K562 (cell line): ENCODE data around the gene AIM2. TPM values are rescaled to one million over a fixed set of nuclear protein-coding genes. Genes with fewer than 3 reads are reported as not detected.
"Not testable (repeated sequence)": the region's sequence is repeated elsewhere in the genome, so short reads cannot be mapped to it uniquely, and the experiment has no call there.

Source experiments
- ATAC-seq: fragments of 200-7000 bp; cut with Tn5 transposase; 3 replicates; pipeline ENCODE4 v1.9.1; 2020; ENCODE audit warnings: moderate library complexity
- BruUV-seq: library from RNA; stranded (reverse); fragments of 400-500 nt; replicated peaks from 2 replicates; lab custom pipeline; 2021; lab: Mats Ljungman, UMichigan
- CTCF ChIA-PET: fragments of 300-600 bp; formaldehyde crosslinking; extraction: SDS; loops from one replicate; lab custom pipeline; 2021; ENCODE audit warnings: low intra/inter-chr PET ratio; lab: Yijun Ruan, JAX
- POLR2A ChIA-PET: fragments of 300-600, 350-650 bp; sonication (Branson Sonifier 250); formaldehyde crosslinking; extraction: SDS; loops from one replicate; lab custom pipeline; 2021; ENCODE audit warnings: antibody characterized with exemption, inconsistent platforms; lab: Yijun Ruan, JAX
- DNase-seq, 4 experiments: peaks; one replicate each; pipeline versions ENCODE4 v3.0.0 to v3.0.0-alpha.2; 2011 to 2018; ENCODE audit warnings: low spot score in 3 of 4, mixed read lengths in 3 of 4; ENCODE audit errors: extremely low read depth in 1 of 4
- FAIRE-seq: peaks from 2 replicates; lab custom pipeline; 2011; peaks lifted over from hg19 to GRCh38; lab: Jason Lieb, UNC
- H2AFZ ChIP-seq: 2 replicates; pipeline ENCODE4 v1.6.0; 2011; ENCODE audit warnings: low read depth, low read length, control low read depth, inconsistent platforms
- H3K27ac ChIP-seq: fragments of 200-600 bp; 3 replicates; pipeline ENCODE4 v1.8.0; 2011; ENCODE audit warnings: low read depth, mild to moderate bottlenecking, control low read depth, inconsistent platforms, low read length, moderate library complexity, mixed read lengths; ENCODE audit errors: extremely low read depth
- H3K27me3 ChIP-seq, 2 experiments: fragments of 300-600 bp in 1 of 2; 2 replicates in 1 of 2; 3 replicates in 1 of 2; pipeline versions ENCODE4 v1.6.0 to v1.8.0; 2011; ENCODE audit warnings: inconsistent platforms in 2 of 2, low read length in 2 of 2, mild to moderate bottlenecking in 1 of 2, mixed read lengths in 1 of 2, moderate library complexity in 1 of 2; ENCODE audit not compliant: control insufficient read depth in 2 of 2, insufficient read depth in 2 of 2
- H3K36me3 ChIP-seq: fragments of 300-600 bp; 3 replicates; pipeline ENCODE4 v1.8.0; 2011; ENCODE audit warnings: mild to moderate bottlenecking, low read length, inconsistent platforms; ENCODE audit not compliant: control insufficient read depth, insufficient read depth
- H3K4me1 ChIP-seq, 2 experiments: fragments of 200-600 bp in 1 of 2; replicated peaks in 1 of 2; 2 replicates in 1 of 2; 3 replicates in 1 of 2; pipeline versions ENCODE4 v1.5.1 to v1.8.0; 2011; ENCODE audit warnings: inconsistent platforms in 2 of 2, low read length in 2 of 2, mild to moderate bottlenecking in 1 of 2, mixed read lengths in 1 of 2, moderate library complexity in 1 of 2; ENCODE audit not compliant: control insufficient read depth in 2 of 2, insufficient read depth in 2 of 2
- H3K4me2 ChIP-seq: 2 replicates; pipeline ENCODE4 v1.6.1; 2011; ENCODE audit warnings: low read length, control low read depth, inconsistent platforms, mixed read lengths; ENCODE audit not compliant: insufficient read depth
- H3K4me3 ChIP-seq: fragments of 200-600 bp; sonication (generic), shearing (Covaris generic); 2 replicates; pipeline ENCODE4 v1.5.1; 2016; ENCODE audit warnings: control low read depth, inconsistent platforms
- H3K79me2 ChIP-seq: fragments of 200-600 bp; 3 replicates; pipeline ENCODE4 v1.8.0; 2011; ENCODE audit warnings: low read length, inconsistent platforms; ENCODE audit not compliant: control insufficient read depth, insufficient read depth
- H3K9ac ChIP-seq, 2 experiments: 2 replicates each; pipeline versions ENCODE4 v1.6.0 to v1.6.1; 2011; ENCODE audit warnings: low read depth in 2 of 2, low read length in 2 of 2, control low read depth in 1 of 2, inconsistent platforms in 1 of 2, mild to moderate bottlenecking in 1 of 2, mixed read lengths in 1 of 2; ENCODE audit not compliant: insufficient read depth in 1 of 2
- H3K9me1 ChIP-seq: one replicate; pipeline ENCODE4 v1.6.0; 2011; ENCODE audit warnings: inconsistent platforms, mild to moderate bottlenecking, low read length, moderate library complexity; ENCODE audit not compliant: control insufficient read depth, insufficient read depth
- H3K9me3 ChIP-seq: replicated peaks from 2 replicates; pipeline ENCODE4 v1.5.1; 2011; ENCODE audit warnings: low read depth, low read length, inconsistent platforms; ENCODE audit not compliant: control insufficient read depth, insufficient read depth
- H4K20me1 ChIP-seq: replicated peaks from 2 replicates; pipeline ENCODE4 v1.6.1; 2011; ENCODE audit warnings: low read length, inconsistent platforms, mixed read lengths; ENCODE audit not compliant: control insufficient read depth, insufficient read depth
- ETV5 ChIP-seq: sonication (generic); formaldehyde crosslinking; IDR thresholded peaks from 2 replicates; pipeline ENCODE4 v1.4.0; 2020; ENCODE audit warnings: low read depth, mild to moderate bottlenecking, missing genetic modification reagents
- FOXJ2 ChIP-seq: fragments of 200-800 bp; sonication (Bioruptor generic); IDR thresholded peaks from 2 replicates; pipeline ENCODE4 v1.6.1; 2016; ENCODE audit warnings: missing genetic modification characterization, missing compliant biosample characterization
- KDM4B ChIP-seq, 2 experiments: fragments of 450-650 bp in 1 of 2; sonication (generic) in 1 of 2; IDR thresholded peaks; 2 replicates each; pipeline ENCODE4 v1.6.1; 2016 to 2017; ENCODE audit warnings: borderline replicate concordance in 2 of 2, antibody characterized with exemption in 1 of 2, low read depth in 1 of 2, mild to moderate bottlenecking in 1 of 2
- KHSRP ChIP-seq: fragments of 450-650 bp; IDR thresholded peaks from 2 replicates; pipeline ENCODE4 v1.6.1; 2017
- KLF13 ChIP-seq: fragments of 450-650 bp; IDR thresholded peaks from 2 replicates; pipeline ENCODE4 v1.6.1; 2016; ENCODE audit warnings: missing genetic modification characterization, low read depth, mild to moderate bottlenecking, missing compliant biosample characterization, moderate library complexity, borderline replicate concordance
- PHB ChIP-seq: fragments of 250-450 bp; sonication (Bioruptor Pico); IDR thresholded peaks from 2 replicates; pipeline ENCODE4 v1.5.0; 2021
- RBM39 ChIP-seq: fragments of 200-400 bp; formaldehyde crosslinking; optimal IDR thresholded peaks from 2 replicates; pipeline ENCODE3; 2018; ENCODE audit warnings: low read depth, low read length
- WGBS: fragments of 100-300 bp; shearing (Covaris generic); methylation state at CpG from one replicate; pipeline ENCODE4 v1.1.6; 2016; ENCODE audit warnings: low coverage, mixed read lengths; ENCODE audit not compliant: insufficient coverage; ENCODE audit errors: missing lambda C conversion rate; 5-methylcytosine and 5-hydroxymethylcytosine counted together
- in situ Hi-C: fragments of 300-500 bp; cut with MboI; formaldehyde crosslinking; loops from 4 replicates; pipeline ENCODE4 v1.15.0; 2018; ENCODE audit warnings: inconsistent platforms, mixed read lengths
- intact Hi-C: fragments of 100-400 bp; cut with micrococcal nuclease; formaldehyde crosslinking; loops from 2 replicates; pipeline ENCODE4 v1.14.2; 2022
- polyA plus RNA-seq, 8 experiments: library from polyadenylated mRNA; depleted of rRNA in 4 of 8; stranded (reverse) in 5 of 8; unstranded in 3 of 8; fragments of >200 nt; fragmentation: Nextera tagmentation in 2 of 8; fragmentation: Illumina TruSeq in 1 of 8; extraction: Ambion mirVana in 2 of 8; extraction: Trizol in 1 of 8; gene quantifications; 2 replicates each; pipeline versions ENCODE4 v1.2.1 to v1.2.3, GENCODE V29; 2011 to 2014; ENCODE audit warnings: inconsistent platforms in 1 of 8, missing spikeins in 1 of 8
- total RNA-seq, 7 experiments: library from RNA; depleted of rRNA in 6 of 7; stranded (reverse); fragments of >200 nt in 6 of 7; fragmentation: Illumina TruSeq in 2 of 7; extraction: Trizol in 2 of 7; gene quantifications; 2 replicates each; pipeline versions ENCODE4 v1.2.1 to v1.2.3, GENCODE V29; 2011 to 2021; ENCODE audit warnings: low replicate concordance in 1 of 7

Gene AIM2
- total and polyA plus RNA-seq, 9 of the 15 experiments (the other 6 are each of a cell fraction or from before 2014, with no cell fraction given), result 0.10 to 0.95 (median 0.22) TPM

DNA sequence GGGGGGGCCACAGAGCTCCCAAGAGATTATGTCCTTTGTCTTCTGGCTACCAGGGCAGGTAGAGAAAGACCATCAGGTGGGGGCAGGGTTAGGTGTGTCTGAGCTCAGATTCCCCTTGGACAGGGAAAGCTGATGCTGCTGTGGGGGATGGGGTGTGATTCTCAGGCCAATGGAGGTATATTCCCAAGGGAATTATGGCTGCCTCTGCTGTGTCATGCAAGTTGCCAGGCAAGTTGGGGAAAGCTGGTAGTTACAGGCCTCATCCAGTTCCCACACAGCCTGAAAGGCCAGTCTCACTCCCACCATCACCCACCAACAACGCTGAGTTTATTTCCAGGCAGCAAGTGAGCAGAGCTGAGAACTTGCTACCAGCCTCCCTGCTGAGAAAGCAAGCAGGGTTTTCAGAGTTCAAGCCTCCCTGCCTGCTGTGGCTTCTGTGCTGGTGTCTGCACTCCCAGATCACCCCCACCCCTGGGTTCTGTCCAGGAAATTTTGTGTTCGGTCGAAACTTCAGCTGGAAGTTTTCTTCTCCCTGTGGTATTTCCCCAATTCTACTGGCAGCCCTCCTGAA lies 45.6 kb downstream of the AIM2 start (continued):
- TF ChIP-seq KLF13, result no peak

DNA sequence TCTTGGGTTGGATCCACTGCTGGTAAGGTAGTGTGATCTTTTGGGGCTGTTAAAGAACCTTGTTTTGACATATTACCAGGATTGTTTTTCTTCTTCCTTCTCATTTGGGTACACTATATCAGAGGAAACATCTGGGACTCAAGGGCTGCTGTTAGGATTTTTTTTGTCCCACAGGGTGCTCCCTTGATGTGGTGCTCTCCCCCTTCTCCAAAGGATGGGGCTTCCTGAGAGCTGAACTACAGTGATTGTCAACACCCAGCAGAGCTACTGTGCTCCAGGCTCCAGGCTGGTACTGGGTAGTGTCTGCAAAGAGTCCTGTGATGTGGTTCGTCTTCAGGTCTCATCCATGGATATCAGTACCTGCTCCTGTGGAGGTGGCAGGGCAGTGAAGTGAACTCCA lies 46.3 kb downstream of the AIM2 start:
- Histone ChIP-seq H3K79me2 (no peaks in the 10 kb centered on the region), H4K20me1 (no peaks in the 10 kb centered on the region), H3K4me2 (no peak overlapping the region), H3K27ac (no peak overlapping the region), H3K4me3 (no peak overlapping the region), H3K27me3 (no peaks in the 10 kb centered on the region), H3K9ac (no peak overlapping the region), H3K36me3 (no peaks in the 10 kb centered on the region), H2AFZ (no peak overlapping the region), H3K4me1 (no peaks in the 10 kb centered on the region), H3K9me1 (no peaks in the 10 kb centered on the region), H3K9me3 (no peaks in the 10 kb centered on the region)
- BruUV-seq, result no TSS peak
- POLR2A ChIA-PET, result no interaction called here
- intact Hi-C loops, result no loop called here
- FAIRE-seq (no peak), ATAC-seq (no peak), DNase-seq (no peak)
- in situ Hi-C loops, result no loop called here
- TF ChIP-seq KDM4B (IDR thresholded peaks at IDR 0.05; ENCODE audit: borderline replicate concordance in 2 of 2, low read depth in 1 of 2) (no peak), ETV5 (CRISPR knock-in tag) (no peak), FOXJ2 (tag) (no peak), KHSRP (no peak), PHB (CRISPR knock-in tag) (no peak), RBM39 (no peak)
- CTCF ChIA-PET, result no interaction called here
- 0% methylated on average over 1 of the region's 1 CpG for WGBS

DNA sequence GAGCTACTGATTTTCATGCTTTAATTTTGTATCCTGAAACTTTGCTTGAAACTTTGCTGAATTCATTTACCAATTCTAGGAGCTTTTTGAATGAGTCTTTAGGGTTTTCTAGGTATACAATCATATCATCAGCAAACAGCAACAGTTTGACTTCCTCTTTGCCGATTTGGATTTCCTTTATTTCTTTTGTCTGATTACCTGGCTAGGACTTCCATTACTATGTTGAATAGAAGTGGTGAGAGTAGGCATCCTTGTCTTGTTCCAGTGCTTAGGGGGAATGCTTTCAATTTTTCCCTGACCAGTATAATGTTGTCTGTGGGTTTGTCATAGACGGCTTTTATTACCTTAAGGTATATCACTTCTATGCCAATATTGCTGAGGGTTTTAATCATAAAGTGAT lies 49.7 kb downstream of the AIM2 start:
- WGBS, result 28% methylated on average over 2 of the region's 2 CpGs
- in situ Hi-C loops, H3K27ac ChIP-seq, H3K36me3 ChIP-seq, H3K4me1 ChIP-seq, H3K4me2 ChIP-seq, intact Hi-C loops, H3K79me2 ChIP-seq, FAIRE-seq, DNase-seq, H3K9me1 ChIP-seq, H2AFZ ChIP-seq, CTCF ChIA-PET, ATAC-seq, H3K27me3 ChIP-seq, H3K9me3 ChIP-seq, BruUV-seq, H4K20me1 ChIP-seq, H3K9ac ChIP-seq, POLR2A ChIA-PET, H3K4me3 ChIP-seq: not testable (repeated sequence)
